GM21515 (cell line): Measurements from ENCODE around the gene CA5A.
"Not testable (repeated sequence)": the region's sequence is repeated elsewhere in the genome, so short reads cannot be mapped to it uniquely, and the experiment has no call there.

Experiments
- ATAC-seq: cut with Tn5 transposase; IDR thresholded peaks from one replicate; pipeline ENCODE4 v1.9.1; 2021; ENCODE audit not compliant: unreplicated experiment

Gene CA5A

GRCh38 chr16:87870418-87871291 is 65.7 kb downstream of the CA5A start:
- ATAC-seq, result not testable (repeated sequence)

GRCh38 chr16:87869879-87870417 is 66.4 kb downstream of the CA5A start:
- ATAC-seq, result not testable (repeated sequence)

GRCh38 chr16:87869061-87869878 is 67.1 kb downstream of the CA5A start, which contains the start of gene SLC7A5:
Gene SLC7A5, minus strand, starts transcription at chr16:87869507. Its CDS starts 85 bp downstream, at chr16:87869422.
- ATAC-seq, result peak; percentile 55

GRCh38 chr16:87868254-87869029 is 67.9 kb downstream of the CA5A start:
- peak; percentile 25 for ATAC-seq

- not testable (repeated sequence) for ATAC-seq
These were observed 70.3 kb downstream of the CA5A start for GRCh38 chr16:87865902-87866555.

GRCh38 chr16:87864331-87864989 is 71.9 kb downstream of the CA5A start:
- ATAC-seq, result no peak

GRCh38 chr16:87863327-87863635 is 73.0 kb downstream of the CA5A start:
- not testable (repeated sequence) for ATAC-seq

GRCh38 chr16:87862597-87863326 is 73.6 kb downstream of the CA5A start:
- ATAC-seq, result not testable (repeated sequence)

GRCh38 chr16:87861300-87862099 is 74.8 kb downstream of the CA5A start:
- not testable (repeated sequence) for ATAC-seq

- ATAC-seq, result no peak
These were observed 75.6 kb downstream of the CA5A start for GRCh38 chr16:87860553-87861299.

GRCh38 chr16:87858151-87858993 is 78.0 kb downstream of the CA5A start:
- not testable (repeated sequence) for ATAC-seq

GRCh38 chr16:87856791-87857228 is 79.5 kb downstream of the CA5A start:
- ATAC-seq, result no peak

GRCh38 chr16:87855852-87856715 is 80.2 kb downstream of the CA5A start:
- ATAC-seq, result no peak

GRCh38 chr16:87854907-87855683 is 81.2 kb downstream of the CA5A start:
- no peak for ATAC-seq
